ENCODE measurements around the gene SLC30A3.

The SLC30A3 gene

DNA sequence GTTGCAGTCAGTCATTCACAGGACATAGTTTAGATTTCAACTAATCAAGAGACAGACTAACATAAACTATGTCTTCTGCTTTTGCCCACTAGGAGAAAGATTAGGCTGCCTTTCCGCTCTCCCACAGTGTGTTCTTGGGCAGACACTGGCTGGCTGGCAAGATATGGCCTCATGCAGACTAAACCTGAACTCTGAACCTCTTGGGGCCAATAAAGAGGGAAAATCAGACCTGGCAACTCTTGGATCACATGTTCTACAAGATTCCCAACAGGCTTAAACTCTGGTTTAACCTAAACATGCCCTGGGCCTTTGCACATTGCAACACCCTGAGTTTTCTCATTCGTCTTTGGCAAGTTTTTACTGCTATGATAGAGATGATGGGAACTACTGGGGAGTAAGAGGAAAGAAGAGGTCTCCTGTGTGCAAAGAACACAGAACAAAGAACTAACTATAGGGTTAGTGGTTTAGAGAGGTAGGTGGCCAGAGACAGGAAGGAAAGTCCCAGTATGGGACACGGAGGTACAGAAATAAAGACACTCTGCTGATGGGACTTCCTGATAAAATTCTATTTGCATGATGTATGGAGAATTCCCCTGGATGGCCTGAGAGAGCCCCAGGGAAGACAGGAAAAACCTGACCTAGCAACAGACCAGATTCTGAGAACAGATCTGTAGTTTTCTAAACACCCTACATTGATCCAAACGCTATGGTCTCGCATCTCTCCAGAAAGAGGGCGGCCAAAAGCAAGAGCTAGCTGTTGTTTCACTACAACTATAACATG lies 53.0 kb downstream of the SLC30A3 start:
- Histone ChIP-seq H3K9me3 (ENCODE audit: control insufficient read depth, low read length) (no peaks in the 10 kb centered on the region), H3K27me3 (ENCODE audit: control insufficient read depth, insufficient read depth, low read length) (no peaks in the 10 kb centered on the region), H3K9ac (no peak overlapping the region), H2AFZ (no peak overlapping the region), H3K4me1 (peaks cover 9% of the 10 kb centered on the region), H3K4me2 (ENCODE audit: low read length) (no peak overlapping the region), H3K36me3 (ENCODE audit: control insufficient read depth, insufficient read depth, low read length) (no peaks in the 10 kb centered on the region), H3K27ac (no peak overlapping the region), H3K4me3 (ENCODE audit: low read depth, low read length) (no peak overlapping the region), H3K79me2 (peaks cover 2% of the 10 kb centered on the region)
- no peak for TF ChIP-seq CTCF (IDR thresholded peaks at IDR 0.05)

DNA sequence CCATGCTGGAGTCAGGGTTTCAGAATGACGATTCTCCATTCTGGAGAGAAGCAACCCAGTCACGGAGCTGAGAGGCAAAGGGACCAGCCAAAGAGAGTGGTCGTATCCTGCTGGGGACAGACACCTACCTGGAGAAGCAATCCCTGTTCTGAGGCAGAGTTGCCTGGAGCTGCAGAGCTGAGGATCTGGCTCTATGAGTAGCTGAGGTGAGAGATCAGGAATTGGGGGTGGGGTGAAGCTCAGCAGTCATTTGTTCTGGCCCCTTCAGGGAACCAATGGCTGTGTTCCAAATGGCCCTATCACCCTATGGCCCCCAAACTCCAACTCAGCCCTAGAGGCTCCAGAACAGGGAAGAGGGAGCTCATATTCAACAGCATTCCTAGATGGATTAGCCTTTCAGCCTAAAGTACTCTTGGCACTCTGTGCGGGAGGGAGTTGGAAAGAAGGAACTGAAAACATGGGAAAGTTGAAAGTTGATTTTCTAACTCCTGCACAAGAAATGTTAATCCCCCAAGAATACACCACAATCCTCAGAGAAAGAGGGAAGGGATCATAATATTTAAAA lies 54.3 kb downstream of the SLC30A3 start:
- no peaks in the 10 kb centered on the region for H3K36me3 ChIP-seq (ENCODE audit: control insufficient read depth, insufficient read depth, low read length)

GRCh38 chr2:27206346-27206745 lies 56.5 kb downstream of the SLC30A3 start:
- H3K4me2 ChIP-seq (ENCODE audit: low read length), result no peak overlapping the region
- H3K9me3 ChIP-seq (ENCODE audit: control insufficient read depth, low read length), result no peaks in the 10 kb centered on the region
- no peak overlapping the region for H3K9ac ChIP-seq
- no peak overlapping the region for H3K4me3 ChIP-seq (ENCODE audit: low read depth, low read length)
- H3K79me2 ChIP-seq, result no peaks in the 10 kb centered on the region
- no peak overlapping the region for H2AFZ ChIP-seq
- H3K27me3 ChIP-seq (ENCODE audit: control insufficient read depth, insufficient read depth, low read length), result no peaks in the 10 kb centered on the region
- no peak for TF ChIP-seq CTCF (IDR thresholded peaks at IDR 0.05)
- no peaks in the 10 kb centered on the region for H3K36me3 ChIP-seq (ENCODE audit: control insufficient read depth, insufficient read depth, low read length)
- H3K27ac ChIP-seq, result no peak overlapping the region
- H3K4me1 ChIP-seq, result peaks cover 3% of the 10 kb centered on the region

More for the DNA sequence above, 54.3 kb downstream of the SLC30A3 start:
- H3K4me1 ChIP-seq, result peaks cover 9% of the 10 kb centered on the region
- H3K9me3 ChIP-seq (ENCODE audit: control insufficient read depth, low read length), result no peaks in the 10 kb centered on the region
- no peak overlapping the region for H3K4me2 ChIP-seq (ENCODE audit: low read length)
- no peak overlapping the region for H2AFZ ChIP-seq
- H3K4me3 ChIP-seq (ENCODE audit: low read depth, low read length), result no peak overlapping the region
- H3K79me2 ChIP-seq, result no peaks in the 10 kb centered on the region
- TF ChIP-seq CTCF (IDR thresholded peaks at IDR 0.05), result no peak
- H3K9ac ChIP-seq, result no peak overlapping the region
- H3K27ac ChIP-seq, result no peak overlapping the region
- no peaks in the 10 kb centered on the region for H3K27me3 ChIP-seq (ENCODE audit: control insufficient read depth, insufficient read depth, low read length)

GRCh38 chr2:27205206-27205605 lies 57.6 kb downstream of the SLC30A3 start:
- Histone ChIP-seq H3K27ac (no peak overlapping the region), H3K4me1 (no peaks in the 10 kb centered on the region), H3K4me2 (ENCODE audit: low read length) (no peak overlapping the region), H2AFZ (no peak overlapping the region), H3K36me3 (ENCODE audit: control insufficient read depth, insufficient read depth, low read length) (no peaks in the 10 kb centered on the region), H3K79me2 (no peaks in the 10 kb centered on the region), H3K9ac (no peak overlapping the region), H3K27me3 (ENCODE audit: control insufficient read depth, insufficient read depth, low read length) (no peaks in the 10 kb centered on the region), H3K9me3 (ENCODE audit: control insufficient read depth, low read length) (no peaks in the 10 kb centered on the region), H3K4me3 (ENCODE audit: low read depth, low read length) (no peak overlapping the region)
- no peak for TF ChIP-seq CTCF (IDR thresholded peaks at IDR 0.05)

DNA sequence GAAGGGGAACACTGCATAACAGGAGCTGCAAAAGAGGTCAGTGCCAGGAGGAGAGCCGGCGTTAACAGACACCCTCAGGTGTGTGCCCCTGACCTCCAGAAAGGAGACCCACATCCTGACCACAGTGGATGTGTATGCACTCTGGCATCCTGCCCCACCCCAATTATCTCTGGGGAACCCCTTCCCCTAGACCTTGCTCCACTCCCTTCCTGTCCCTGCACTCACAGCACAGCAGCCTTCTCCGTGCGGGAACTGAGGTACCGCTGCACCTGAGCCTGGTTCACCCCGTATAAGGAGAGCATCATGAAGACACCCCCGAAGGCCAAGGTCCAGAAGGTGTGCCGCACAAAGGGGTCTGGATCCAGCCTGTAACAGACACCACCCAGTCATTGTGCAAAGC lies 58.3 kb downstream of the SLC30A3 start:
- Histone ChIP-seq H3K4me3 (ENCODE audit: low read depth, low read length) (no peak overlapping the region), H3K27ac (no peak overlapping the region), H3K9ac (no peak overlapping the region), H3K4me1 (no peaks in the 10 kb centered on the region), H3K79me2 (no peaks in the 10 kb centered on the region), H2AFZ (no peak overlapping the region), H3K4me2 (ENCODE audit: low read length) (no peak overlapping the region), H3K9me3 (ENCODE audit: control insufficient read depth, low read length) (no peaks in the 10 kb centered on the region), H3K36me3 (ENCODE audit: control insufficient read depth, insufficient read depth, low read length) (no peaks in the 10 kb centered on the region), H3K27me3 (ENCODE audit: control insufficient read depth, insufficient read depth, low read length) (no peaks in the 10 kb centered on the region)
- no peak for TF ChIP-seq CTCF (IDR thresholded peaks at IDR 0.05)

All from parathyroid adenoma (tissue), 2 donors.